CD14-positive monocyte (primary cell): ENCODE measurements around the gene PHGDH. TPM values are rescaled to one million over a fixed set of nuclear protein-coding genes. Genes with fewer than 3 reads are reported as not detected.

Experiments used
- DNase-seq, 3 donors: peaks; one replicate each; pipeline ENCODE4 v3.0.0-alpha.2; 2011 to 2022
- H2AFZ ChIP-seq: 2 replicates; pipeline ENCODE4 v1.6.0; 2012; ENCODE audit warnings: mild to moderate bottlenecking, low read depth, low read length, inconsistent platforms; ENCODE audit not compliant: insufficient read depth, poor library complexity, severe bottlenecking
- H3K27ac ChIP-seq, 2 donors: 1 replicate in 1 of 2; 2 replicates in 1 of 2; pipeline ENCODE4 v1.5.1; 2012 to 2013; ENCODE audit warnings: low read length in 2 of 2, control low read depth in 1 of 2, inconsistent platforms in 1 of 2, low read depth in 1 of 2, mild to moderate bottlenecking in 1 of 2
- H3K27me3 ChIP-seq, 2 donors: one replicate each; pipeline versions ENCODE4 v1.6.0 to v1.6.1; 2011 to 2013; ENCODE audit warnings: low read length in 2 of 2; ENCODE audit not compliant: control insufficient read depth in 2 of 2, insufficient read depth in 2 of 2
- H3K36me3 ChIP-seq, 2 donors: replicated peaks in 1 of 2; 1 replicate in 1 of 2; 2 replicates in 1 of 2; pipeline versions ENCODE4 v1.5.1 to v1.6.1; 2012 to 2013; ENCODE audit warnings: low read length in 2 of 2, control low read depth in 1 of 2, inconsistent platforms in 1 of 2, mild to moderate bottlenecking in 1 of 2; ENCODE audit not compliant: insufficient read depth in 2 of 2, control insufficient read depth in 1 of 2
- H3K4me1 ChIP-seq, 2 donors: 1 replicate in 1 of 2; 2 replicates in 1 of 2; pipeline versions ENCODE4 v1.5.1 to v1.6.1; 2012 to 2013; ENCODE audit warnings: low read length in 2 of 2, control low read depth in 1 of 2, inconsistent platforms in 1 of 2, mild to moderate bottlenecking in 1 of 2, moderate library complexity in 1 of 2; ENCODE audit not compliant: insufficient read depth in 2 of 2, control insufficient read depth in 1 of 2
- H3K4me2 ChIP-seq: replicated peaks from 2 replicates; pipeline ENCODE3; 2012; ENCODE audit warnings: low read length, moderate library complexity, mild to moderate bottlenecking; ENCODE audit not compliant: poor library complexity, severe bottlenecking; ENCODE audit errors: extremely low read depth
- H3K4me3 ChIP-seq, 3 experiments: fragments of 200-600 bp in 1 of 3; sonication (generic) in 1 of 3; replicated peaks in 1 of 3; 1 replicate in 2 of 3; 2 replicates in 1 of 3; pipeline ENCODE4 v1.5.1; 2011 to 2013; ENCODE audit warnings: low read length in 3 of 3, mild to moderate bottlenecking in 3 of 3, control low read depth in 2 of 3, low read depth in 2 of 3, inconsistent platforms in 1 of 3, moderate library complexity in 1 of 3
- H3K79me2 ChIP-seq: 2 replicates; pipeline ENCODE4 v1.6.0; 2012; ENCODE audit warnings: mild to moderate bottlenecking, control low read depth, inconsistent platforms, low read length, moderate library complexity; ENCODE audit not compliant: insufficient read depth
- H3K9ac ChIP-seq: 2 replicates; pipeline ENCODE4 v1.6.0; 2017; ENCODE audit warnings: low read length, mild to moderate bottlenecking; ENCODE audit not compliant: insufficient read depth, poor library complexity, severe bottlenecking
- H3K9me3 ChIP-seq, 2 donors: replicated peaks in 1 of 2; 1 replicate in 1 of 2; 2 replicates in 1 of 2; pipeline versions ENCODE4 v1.5.1 to v1.6.1; 2012 to 2013; ENCODE audit warnings: low read length in 2 of 2, control low read depth in 1 of 2; ENCODE audit not compliant: control insufficient read depth in 1 of 2, insufficient read depth in 1 of 2
- H4K20me1 ChIP-seq: 2 replicates; pipeline ENCODE4 v1.6.0; 2012; ENCODE audit warnings: mild to moderate bottlenecking, low read length, control low read depth, moderate library complexity; ENCODE audit not compliant: insufficient read depth
- H3K27ac Mint-ChIP-seq, 7 donors: one replicate each; pipeline ENCODE4 v1.8.0; 2020; ENCODE audit warnings: mild to moderate bottlenecking in 7 of 7, mixed read lengths in 7 of 7, moderate library complexity in 6 of 7, inconsistent platforms in 2 of 7
- H3K27me3 Mint-ChIP-seq, 3 donors: one replicate each; pipeline ENCODE4 v1.8.0; 2021 to 2022; ENCODE audit warnings: low read depth in 3 of 3, mild to moderate bottlenecking in 3 of 3, mixed read lengths in 3 of 3, moderate library complexity in 3 of 3, inconsistent platforms in 1 of 3
- H3K36me3 Mint-ChIP-seq, 2 donors: one replicate each; pipeline ENCODE4 v1.8.0; 2020; ENCODE audit warnings: mixed read lengths in 2 of 2, inconsistent platforms in 1 of 2, mild to moderate bottlenecking in 1 of 2
- H3K4me1 Mint-ChIP-seq: one replicate; pipeline ENCODE4 v1.8.0; 2020; ENCODE audit warnings: mild to moderate bottlenecking, mixed read lengths
- H3K4me3 Mint-ChIP-seq, 2 donors: one replicate each; pipeline ENCODE4 v1.8.0; 2020; ENCODE audit warnings: mild to moderate bottlenecking in 2 of 2, mixed read lengths in 2 of 2, moderate library complexity in 1 of 2
- H3K9me3 Mint-ChIP-seq, 7 donors: one replicate each; pipeline ENCODE4 v1.8.0; 2020 to 2022; ENCODE audit warnings: mixed read lengths in 7 of 7, mild to moderate bottlenecking in 6 of 7, moderate library complexity in 6 of 7, inconsistent platforms in 2 of 7
- CTCF ChIP-seq: fragments of 200-600 bp; IDR thresholded peaks from one replicate; pipeline ENCODE4 v1.8.0; 2022; ENCODE audit warnings: antibody characterized with exemption, mild to moderate bottlenecking
- WGBS: methylation state at CpG from one replicate; pipeline ENCODE4 v1.1.5; 2013; ENCODE audit warnings: missing lambda C conversion rate; ENCODE audit not compliant: insufficient coverage; 5-methylcytosine and 5-hydroxymethylcytosine counted together
- intact Hi-C, 2 donors: fragments of 100-400 bp; cut with micrococcal nuclease; formaldehyde crosslinking; loops; one replicate each; pipeline versions ENCODE4 v1.15.0 to v1.15.1; 2023
- polyA plus RNA-seq, 3 donors: library from polyadenylated mRNA; depleted of rRNA in 1 of 3; unstranded in 2 of 3; stranded (reverse) in 1 of 3; fragments of 300-500 nt in 2 of 3; fragments of >200 nt in 1 of 3; fragmentation: Illumina TruSeq in 2 of 3; gene quantifications; 1 replicate in 2 of 3; 2 replicates in 1 of 3; pipeline ENCODE4 v1.2.3, GENCODE V29; 2012 to 2021

The PHGDH gene
- polyA plus RNA-seq, 3 donors: 0.09 to 0.44 (median 0.20) TPM

- Mint-ChIP-seq H3K36me3 (peaks cover 20 to 35% of the 10 kb centered on the region in 2 donors), H3K27ac (no peak overlapping the region), H3K4me3 (no peak overlapping the region), H3K4me1 (peaks cover 12% of the 10 kb centered on the region), H3K9me3 (no peaks in the 10 kb centered on the region), H3K27me3 (peaks cover 0 to 3% (median 0%) of the 10 kb centered on the region in 3 donors)
- DNase-seq: no peak
- H3K9me3 ChIP-seq: no peaks in the 10 kb centered on the region
- intact Hi-C loops: no loop called here
- no peak overlapping the region for H3K27ac ChIP-seq
- no peak overlapping the region for H2AFZ ChIP-seq
- no peak overlapping the region for H3K9ac ChIP-seq
- peaks cover 0 to 40% of the 10 kb centered on the region in 2 donors for H3K36me3 ChIP-seq
- H3K4me3 ChIP-seq: no peak overlapping the region
- H4K20me1 ChIP-seq: no peaks in the 10 kb centered on the region
- H3K4me1 ChIP-seq: no peaks in the 10 kb centered on the region
- no peak for TF ChIP-seq CTCF
- H3K4me2 ChIP-seq: no peak overlapping the region
- H3K79me2 ChIP-seq: no peaks in the 10 kb centered on the region
- H3K27me3 ChIP-seq: no peaks in the 10 kb centered on the region
Measured at GRCh38 chr1:119729044-119729443, 17.3 kb downstream of the PHGDH start.

GRCh38 chr1:119731060-119731459 lies 19.3 kb downstream of the PHGDH start:
- H3K4me3 Mint-ChIP-seq: no peak overlapping the region

More at GRCh38 chr1:119731060-119731459, 19.3 kb downstream of the PHGDH start:
- H2AFZ ChIP-seq: no peak overlapping the region
- H3K9ac ChIP-seq: no peak overlapping the region
- no peaks in the 10 kb centered on the region for H3K4me1 ChIP-seq
- intact Hi-C loops: no loop called here
- TF ChIP-seq CTCF: no peak
- Mint-ChIP-seq H3K27ac (no peak overlapping the region), H3K27me3 (peaks cover 0 to 3% (median 0%) of the 10 kb centered on the region in 3 donors), H3K4me1 (peaks cover 7% of the 10 kb centered on the region), H3K36me3 (peaks cover 25 to 34% of the 10 kb centered on the region in 2 donors), H3K9me3 (no peaks in the 10 kb centered on the region)
- H3K27ac ChIP-seq: no peak overlapping the region
- 98% methylated on average over 5 of the region's 5 CpGs for WGBS
- no peaks in the 10 kb centered on the region for H3K27me3 ChIP-seq
- H3K79me2 ChIP-seq: no peaks in the 10 kb centered on the region
- H3K4me2 ChIP-seq: no peak overlapping the region
- no peaks in the 10 kb centered on the region for H4K20me1 ChIP-seq
- H3K36me3 ChIP-seq: peaks cover 4 to 46% of the 10 kb centered on the region in 2 donors
- H3K9me3 ChIP-seq: no peaks in the 10 kb centered on the region
- no peak overlapping the region for H3K4me3 ChIP-seq
- DNase-seq: no peak
